BJ (cell line): ENCODE data around the gene ABAT. TPM values are rescaled to one million over a fixed set of nuclear protein-coding genes. Genes with fewer than 3 reads are reported as not detected.

Experiments used
- CTCF ChIA-PET: fragments of 350-600 bp; formaldehyde crosslinking; extraction: SDS; loops from one replicate; lab custom pipeline; 2021; ENCODE audit warnings: antibody characterized with exemption, inconsistent platforms; lab: Yijun Ruan, JAX
- POLR2A ChIA-PET: fragments of 300-600 bp; sonication (Branson Sonifier 250); formaldehyde crosslinking; extraction: SDS; loops from one replicate; lab custom pipeline; 2021; ENCODE audit warnings: antibody characterized with exemption; lab: Charles Lee
- DNase-seq: peaks from one replicate; pipeline ENCODE4 v3.0.0-alpha.2; 2011; ENCODE audit warnings: low read depth
- H3K27me3 ChIP-seq: 2 replicates; pipeline ENCODE4 v1.6.0; 2011; ENCODE audit warnings: low read length; ENCODE audit not compliant: control insufficient read depth, insufficient read depth
- H3K36me3 ChIP-seq: 2 replicates; pipeline ENCODE4 v1.5.1; 2011; ENCODE audit warnings: low read length; ENCODE audit not compliant: control insufficient read depth, insufficient read depth
- H3K4me3 ChIP-seq: 2 replicates; pipeline ENCODE4 v1.5.1; 2011; ENCODE audit warnings: low read depth, mild to moderate bottlenecking, control low read depth, low read length
- CTCF ChIP-seq: IDR thresholded peaks from 2 replicates; pipeline ENCODE4 v1.5.1; 2011; ENCODE audit warnings: low read depth, mild to moderate bottlenecking, control low read depth, inconsistent platforms, low read length, moderate library complexity; ENCODE audit not compliant: insufficient read depth
- polyA plus RNA-seq: library from polyadenylated mRNA; depleted of rRNA; stranded (reverse); fragments of >200 nt; gene quantifications from 2 replicates; pipeline ENCODE4 v1.2.3, GENCODE V29; 2011

The ABAT gene
- polyA plus RNA-seq, 1 experiment: 3.5 TPM

GRCh38 chr16:8713635-8714172 is 39.3 kb downstream of the ABAT start:
- ChIA-PET CTCF (interaction anchor here (0.6 kb wide), 1 partner anchor 1121 kb away, joined by 3 read pairs; no protein-coding TSS in a partner anchor), POLR2A (no interaction called here)
- peaks cover 1% of the 10 kb centered on the region for H3K27me3 ChIP-seq
- no peak for DNase-seq
- H3K36me3 ChIP-seq: no peaks in the 10 kb centered on the region
- no peak for TF ChIP-seq CTCF
- no peak overlapping the region for H3K4me3 ChIP-seq

GRCh38 chr16:8714174-8714573 is 39.8 kb downstream of the ABAT start:
- no peak for DNase-seq
- H3K4me3 ChIP-seq: no peak overlapping the region
- no peak for TF ChIP-seq CTCF
- ChIA-PET CTCF (no interaction called here), POLR2A (no interaction called here)
- H3K27me3 ChIP-seq: peaks cover 1% of the 10 kb centered on the region
- H3K36me3 ChIP-seq: no peaks in the 10 kb centered on the region

GRCh38 chr16:8714807-8715206 is 40.4 kb downstream of the ABAT start:
- no peak for TF ChIP-seq CTCF
- Histone ChIP-seq H3K4me3 (no peak overlapping the region), H3K36me3 (no peaks in the 10 kb centered on the region), H3K27me3 (peaks cover 1% of the 10 kb centered on the region)
- ChIA-PET CTCF (no interaction called here), POLR2A (no interaction called here)
- no peak for DNase-seq

GRCh38 chr16:8716052-8716451 is 41.6 kb downstream of the ABAT start:
- POLR2A ChIA-PET: no interaction called here
- H3K4me3 ChIP-seq: no peak overlapping the region
- H3K36me3 ChIP-seq: no peaks in the 10 kb centered on the region
- CTCF ChIA-PET: no interaction called here
- peaks cover 1% of the 10 kb centered on the region for H3K27me3 ChIP-seq
- DNase-seq: no peak
- TF ChIP-seq CTCF: no peak

GRCh38 chr16:8716592-8716991 is 42.2 kb downstream of the ABAT start:
- CTCF ChIA-PET: interaction anchor here (0.6 kb wide), 1 partner anchor 10 kb away, joined by 3 read pairs; no protein-coding TSS in a partner anchor
- Histone ChIP-seq H3K36me3 (no peaks in the 10 kb centered on the region), H3K4me3 (no peak overlapping the region), H3K27me3 (peaks cover 1% of the 10 kb centered on the region)
- TF ChIP-seq CTCF: no peak
- no peak for DNase-seq
- POLR2A ChIA-PET: no interaction called here
